Hippocampal formation (tissue), 2 donors: ENCODE measurements around the gene HAVCR1.
"Not testable (repeated sequence)": the region's sequence is repeated elsewhere in the genome, so short reads cannot be mapped to it uniquely, and the experiment has no call there.

Experiments used
- DNase-seq, 2 donors: peaks; one replicate each; lab custom pipeline; 2025; lab: John Stamatoyannopoulos, UW

Gene HAVCR1

GRCh38 chr5:157050050-157050449 is 8.9 kb downstream of the HAVCR1 start:
- DNase-seq: no peak

- DNase-seq: no peak
These were observed 9.3 kb downstream of the HAVCR1 start for GRCh38 chr5:157049605-157050004.

DNA sequence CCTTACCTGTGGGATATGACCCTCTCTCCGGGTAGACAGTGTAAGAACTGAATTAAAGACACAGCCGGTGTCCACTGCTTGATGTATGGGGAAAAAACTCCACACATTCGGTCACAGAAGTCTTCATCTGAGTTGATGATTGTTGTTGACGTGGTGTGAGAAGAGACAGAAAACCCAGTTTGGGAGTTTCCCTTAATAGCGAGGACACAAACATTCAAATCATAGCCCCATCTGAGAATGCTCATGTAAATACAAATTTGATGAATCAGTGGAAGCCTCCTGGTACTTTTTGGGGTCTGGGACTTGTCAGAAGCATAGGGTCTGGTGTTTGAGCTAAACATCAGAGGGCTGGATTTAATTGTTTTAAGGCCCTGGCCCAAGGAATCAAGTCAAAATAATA is 11.0 kb downstream of the HAVCR1 start:
- no peak for DNase-seq

GRCh38 chr5:157047016-157047415 is 11.9 kb downstream of the HAVCR1 start:
- not testable (repeated sequence) for DNase-seq

- no peak for DNase-seq
These were observed 12.9 kb downstream of the HAVCR1 start for GRCh38 chr5:157046041-157046440.

DNA sequence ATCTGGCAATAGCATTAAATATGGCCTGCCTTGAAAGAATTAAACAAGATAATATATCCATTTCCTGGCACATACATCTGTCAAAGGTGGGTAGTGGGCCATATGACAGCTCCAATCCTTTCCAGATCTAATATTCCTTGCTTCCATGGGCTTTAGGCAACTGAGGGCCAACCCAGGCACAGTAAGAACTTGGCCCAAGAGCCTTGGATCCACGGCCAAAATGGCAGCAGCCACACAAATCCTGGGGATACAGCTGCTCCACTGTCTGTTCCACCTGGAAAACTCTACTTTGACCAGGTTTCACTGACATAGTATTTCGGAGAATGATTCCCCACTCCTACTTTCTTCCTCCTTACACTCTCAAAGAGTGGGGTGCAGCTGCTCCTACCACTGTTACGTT is 13.3 kb downstream of the HAVCR1 start:
- no peak for DNase-seq

- DNase-seq: no peak
These were observed 20.2 kb downstream of the HAVCR1 start for GRCh38 chr5:157038568-157039187.

GRCh38 chr5:157034106-157035072 is 24.5 kb downstream of the HAVCR1 start:
- DNase-seq: not testable (repeated sequence)

GRCh38 chr5:157033071-157033583 is 25.8 kb downstream of the HAVCR1 start:
- DNase-seq: no peak

GRCh38 chr5:157030692-157031091 is 28.2 kb downstream of the HAVCR1 start:
- DNase-seq: no peak

GRCh38 chr5:157029457-157029856 is 29.5 kb downstream of the HAVCR1 start:
- DNase-seq: no peak

- not testable (repeated sequence) for DNase-seq
These were observed 31.3 kb downstream of the HAVCR1 start for GRCh38 chr5:157027663-157028062.

GRCh38 chr5:157026789-157027424 is 32.0 kb downstream of the HAVCR1 start:
- no peak for DNase-seq

DNA sequence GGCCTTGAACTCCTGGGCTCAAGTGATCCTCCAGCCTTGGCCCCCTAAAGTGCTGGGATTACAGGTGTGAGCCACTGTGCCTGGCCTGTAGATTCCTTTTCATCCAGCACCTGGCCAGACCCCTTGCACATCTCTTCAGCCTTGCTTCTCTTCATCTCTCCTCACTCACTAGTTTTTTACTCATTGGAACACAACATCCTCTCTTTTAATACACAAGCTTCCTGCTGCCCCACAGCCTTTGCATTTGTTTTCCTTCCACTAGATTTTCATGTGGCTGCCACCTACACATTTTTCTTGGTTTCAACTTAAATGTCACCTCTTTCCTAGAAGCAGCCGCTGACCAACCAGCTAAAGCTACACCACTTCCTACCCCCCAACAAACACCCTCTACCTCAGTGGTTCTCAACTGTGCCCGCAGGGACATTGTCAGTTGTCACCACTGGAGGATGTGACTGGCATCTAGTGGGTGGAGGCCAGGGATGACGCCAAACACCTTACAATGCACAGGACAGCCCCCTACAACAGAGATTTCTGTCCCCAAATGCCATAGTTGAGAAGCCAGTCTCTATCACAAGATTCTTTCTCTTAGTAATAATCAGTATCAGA is 33.7 kb downstream of the HAVCR1 start:
- DNase-seq: no peak

DNA sequence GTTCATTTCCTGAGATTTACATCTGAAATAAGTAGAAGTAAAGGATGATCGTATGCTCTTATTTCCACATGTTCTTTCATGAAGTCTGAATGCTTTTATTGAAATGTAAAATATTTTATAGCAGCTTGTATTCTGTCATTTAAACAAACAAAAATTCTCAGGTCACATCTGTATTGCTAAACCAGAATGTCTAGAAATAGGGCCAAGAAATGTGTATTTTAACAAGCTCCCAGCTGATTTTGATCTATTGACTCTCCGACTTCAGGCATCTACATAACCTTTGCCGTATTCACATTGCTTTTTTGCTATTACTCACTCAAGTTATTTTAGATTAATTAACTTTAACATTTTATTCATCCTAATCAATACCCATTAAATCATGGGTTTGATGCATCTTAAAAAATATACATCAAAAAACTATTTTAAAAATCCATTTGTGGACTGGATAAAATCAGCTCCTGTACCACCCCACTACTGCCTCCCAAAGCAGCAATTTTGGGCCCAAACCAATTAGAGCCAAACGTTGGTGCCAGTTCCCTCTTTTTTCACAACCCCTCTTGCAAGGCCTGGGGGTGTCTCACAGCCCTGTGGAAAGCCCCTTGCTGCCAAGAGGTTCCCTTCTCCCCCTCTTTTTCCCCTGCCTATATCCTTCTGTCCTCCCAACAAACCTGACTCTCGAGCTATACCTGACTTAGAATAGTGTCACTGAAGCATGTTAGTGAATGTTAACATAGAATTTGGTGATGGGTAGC is 34.5 kb downstream of the HAVCR1 start:
- no peak for DNase-seq

- no peak for DNase-seq
These were observed 36.9 kb downstream of the HAVCR1 start for GRCh38 chr5:157022024-157022423.

DNA sequence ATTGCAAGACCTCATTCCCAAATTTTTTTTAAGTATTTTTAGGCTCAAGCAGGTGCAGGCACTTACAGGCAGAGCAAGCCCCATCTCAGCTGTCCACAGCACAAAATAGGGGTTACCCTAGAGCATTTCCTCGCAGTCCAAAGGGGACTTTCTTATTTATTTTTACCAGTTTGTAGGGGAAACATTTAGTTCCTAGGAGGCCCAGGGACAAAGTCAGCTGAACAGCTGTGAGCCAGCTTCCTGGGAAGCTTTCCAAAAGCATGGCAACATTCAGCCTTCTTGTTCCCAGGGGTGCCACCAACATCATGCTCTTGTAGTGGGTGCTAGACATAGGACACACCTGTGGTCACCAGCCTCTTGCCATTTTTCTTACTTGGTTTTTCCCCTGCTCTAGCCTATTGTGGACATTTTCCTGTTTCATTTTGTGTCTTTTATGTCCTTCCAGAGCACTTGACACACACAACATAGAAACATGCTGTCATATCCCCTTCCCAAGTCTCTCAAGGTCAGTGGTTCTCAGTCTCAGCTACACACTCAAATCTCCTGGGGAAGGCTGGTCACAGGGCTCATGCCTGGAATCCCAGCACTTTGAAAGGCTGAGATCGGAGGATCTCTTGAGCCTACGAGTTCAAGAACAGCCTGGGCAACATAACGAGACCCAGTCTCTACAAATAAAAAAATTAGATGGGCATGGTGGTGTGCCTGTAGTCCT is 38.2 kb downstream of the HAVCR1 start:
- no peak for DNase-seq

DNA sequence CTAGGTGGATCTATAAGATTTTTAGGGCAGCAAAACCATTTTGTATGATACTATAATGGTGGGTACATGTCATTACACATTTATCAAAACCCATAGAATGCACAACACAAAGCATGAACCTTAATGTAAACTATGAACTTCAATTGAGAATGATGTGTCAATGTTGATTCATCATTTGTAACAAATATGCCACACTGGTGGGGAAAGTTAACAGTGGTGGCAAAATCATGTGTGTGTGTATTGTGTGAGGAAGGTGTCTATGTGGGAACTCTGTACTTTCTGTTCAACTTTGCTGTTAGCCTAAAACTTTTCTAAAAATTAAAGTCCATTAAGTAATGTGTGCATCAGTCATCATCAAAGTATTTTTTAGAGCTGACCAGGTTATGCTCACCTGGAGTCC is 38.9 kb downstream of the HAVCR1 start:
- DNase-seq: no peak

DNA sequence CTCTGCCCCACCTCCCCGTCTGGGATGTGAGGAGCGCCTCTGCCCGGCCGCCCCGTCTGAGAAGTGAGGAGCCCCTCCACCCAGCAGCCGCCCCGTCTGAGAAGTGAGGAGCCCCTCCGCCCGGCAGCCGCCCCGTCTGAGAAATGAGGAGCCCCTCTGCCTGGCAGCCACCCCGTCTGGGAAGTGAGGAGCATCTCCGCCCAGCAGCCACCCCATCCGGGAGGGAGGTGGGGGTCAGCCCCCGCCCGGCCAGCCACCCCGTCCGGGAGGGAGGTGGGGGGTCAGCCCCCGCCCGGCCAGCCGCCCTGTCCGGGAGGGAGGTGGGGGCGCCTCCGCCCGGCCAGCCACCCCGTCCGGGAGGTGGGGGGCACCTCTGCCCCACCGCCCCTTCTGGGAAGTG is 44.8 kb downstream of the HAVCR1 start:
- DNase-seq: not testable (repeated sequence)

GRCh38 chr5:157006262-157006661 is 52.7 kb downstream of the HAVCR1 start:
- DNase-seq: no peak
